Fibroblast of peridontal ligament (primary cell): Measurements from ENCODE around the gene GRIK4.

ENCODE experiments used
- DNase-seq: peaks from one replicate; pipeline ENCODE4 v3.0.0-alpha.2; 2010; ENCODE audit errors: extremely low read depth

The GRIK4 gene

DNA sequence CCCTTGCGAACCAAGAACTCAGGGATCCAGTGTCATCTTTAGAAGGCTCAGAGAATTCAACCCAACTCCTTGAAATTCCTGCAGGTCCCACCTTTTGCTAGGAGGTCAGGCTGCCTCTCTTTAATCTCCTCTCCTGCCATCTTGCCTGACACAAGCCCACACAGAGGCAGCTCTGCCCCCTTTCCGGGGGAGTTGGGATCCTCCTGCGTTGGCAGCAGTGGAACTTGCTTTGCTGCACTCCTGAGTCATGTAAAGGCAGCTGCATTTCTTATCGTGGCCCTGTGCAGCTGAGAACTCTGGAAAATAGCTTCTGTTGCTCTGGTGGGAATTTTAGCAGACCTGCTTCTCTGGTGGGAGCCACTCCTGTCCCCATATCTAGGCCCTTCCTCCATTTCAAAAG lies 370.0 kb downstream of the GRIK4 start:
- no peak for DNase-seq

DNA sequence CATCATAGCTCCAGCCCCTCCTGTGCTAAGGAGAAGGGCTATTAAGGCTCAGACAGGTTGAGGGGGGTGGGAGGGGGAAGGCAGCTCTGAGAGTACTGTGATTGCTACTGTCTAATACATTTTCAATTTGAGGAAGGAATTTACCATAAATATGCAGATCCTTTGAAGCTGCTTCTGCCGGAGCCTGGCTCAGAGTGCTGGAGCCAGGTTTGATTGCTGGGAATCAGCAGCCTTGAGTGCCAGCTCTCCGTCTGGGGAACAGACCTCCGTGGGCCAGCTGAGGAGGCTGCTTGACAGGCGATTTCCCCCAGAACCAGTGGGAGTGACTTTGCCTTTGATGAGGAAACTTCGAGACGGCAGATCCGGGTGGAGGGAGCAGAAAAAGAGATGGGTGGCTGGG lies 370.6 kb downstream of the GRIK4 start:
- DNase-seq, result no peak

DNA sequence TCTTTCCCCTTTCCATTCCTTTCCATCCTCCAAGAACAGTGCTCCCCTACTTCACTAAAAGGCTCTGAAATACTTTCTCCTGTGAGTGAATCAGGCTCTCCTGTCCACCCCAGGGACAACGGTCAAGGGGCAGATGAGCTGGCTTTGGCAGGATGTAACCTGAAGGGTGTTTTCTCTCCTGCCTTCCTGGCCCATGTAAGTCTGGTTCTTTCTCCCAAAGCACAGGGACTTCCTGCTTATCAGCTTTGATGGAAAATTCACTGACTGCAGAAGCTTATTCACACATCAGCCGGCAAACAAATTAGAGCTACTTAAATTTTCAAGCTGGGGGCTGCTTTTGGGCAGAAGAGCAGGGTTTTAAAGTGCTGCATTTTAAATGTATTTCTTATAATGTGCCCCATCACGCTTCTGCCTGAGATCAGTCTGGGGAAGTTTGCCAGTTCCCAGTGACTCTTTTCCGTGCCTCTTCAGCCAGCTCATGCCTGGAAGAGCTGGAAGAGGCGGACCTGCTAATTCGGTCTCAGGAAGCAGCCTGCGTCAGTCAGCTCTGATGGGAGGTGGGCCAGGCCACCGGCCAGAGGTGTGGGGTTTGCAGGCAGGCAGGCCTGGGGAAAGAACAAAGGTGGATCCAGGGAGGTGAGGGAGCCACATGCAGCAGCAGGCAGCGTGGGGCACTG lies 372.0 kb downstream of the GRIK4 start:
- DNase-seq, result peak; percentile 25

DNA sequence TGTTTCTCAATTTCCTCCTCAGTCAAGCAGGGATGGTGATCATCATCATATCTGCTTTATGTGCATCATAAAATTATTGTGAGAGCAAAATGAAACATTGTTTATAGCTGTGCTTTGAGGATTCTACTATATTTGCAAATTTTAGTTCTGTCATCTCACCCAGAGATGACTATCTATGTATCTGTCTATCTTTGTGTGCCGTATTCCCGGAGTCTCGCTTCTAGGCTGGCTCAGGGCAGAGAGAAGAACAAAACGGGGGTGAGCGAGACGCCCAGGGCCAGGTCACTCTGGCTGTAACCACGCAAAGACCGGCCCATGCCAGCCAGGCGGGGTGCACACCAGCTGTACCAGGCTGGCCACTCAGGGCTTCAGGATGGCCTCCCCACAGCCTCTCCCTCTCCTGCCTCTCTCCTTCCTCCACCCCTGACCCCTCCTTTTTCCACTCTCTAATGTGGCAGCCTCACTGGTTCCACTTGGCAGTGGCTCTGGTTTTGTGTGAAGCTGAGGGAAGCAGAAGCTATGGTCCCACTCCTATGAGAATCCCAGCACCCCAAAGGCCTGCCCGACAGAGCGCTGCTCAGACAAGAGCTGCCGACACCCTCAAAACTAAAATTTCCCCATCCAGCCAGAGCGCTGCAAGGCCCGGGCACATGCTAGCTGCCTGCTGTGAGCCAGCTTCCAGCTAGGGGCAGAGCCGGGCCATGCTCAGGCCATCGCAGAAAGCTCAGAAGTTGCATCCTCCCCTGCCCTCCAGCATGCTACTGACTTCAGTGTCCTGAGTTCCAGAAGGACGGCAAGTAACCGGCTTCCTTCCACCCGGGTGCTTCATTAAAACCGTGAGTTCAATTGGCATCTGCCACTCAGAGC lies 372.8 kb downstream of the GRIK4 start:
- no peak for DNase-seq

DNA sequence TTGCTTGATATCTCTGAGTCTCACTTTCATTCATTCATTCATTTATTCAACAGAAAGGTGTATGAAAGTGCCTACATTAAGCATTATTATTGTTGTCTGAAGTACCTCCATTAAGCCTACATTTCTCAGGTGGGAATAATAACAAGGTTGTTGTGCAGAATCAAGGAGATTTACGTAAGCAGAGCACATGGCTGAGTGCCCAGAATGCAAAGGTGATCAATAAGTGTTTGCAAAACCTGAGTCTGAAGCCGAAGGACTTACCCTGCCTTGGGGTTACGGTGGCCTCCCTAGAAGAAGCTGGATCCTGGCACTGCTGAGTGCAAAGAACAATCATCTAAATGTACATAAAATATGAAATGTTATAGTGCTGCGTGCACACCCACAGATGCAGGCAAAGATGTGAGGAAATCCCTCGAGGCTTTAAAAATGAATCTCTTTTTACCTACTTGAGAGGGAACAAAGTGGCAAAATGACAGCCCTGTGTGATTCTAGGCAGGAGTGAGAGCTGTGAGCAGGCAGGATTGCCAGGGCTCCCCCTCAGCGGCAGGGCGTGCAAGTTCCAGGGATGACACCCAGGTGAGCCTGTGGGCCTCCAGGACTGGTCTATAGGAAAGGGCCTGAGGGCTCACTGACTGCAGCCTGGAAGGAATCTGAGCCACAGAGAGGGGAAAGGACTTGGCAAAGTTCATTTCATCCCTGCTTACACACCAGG lies 379.2 kb downstream of the GRIK4 start:
- DNase-seq, result no peak

DNA sequence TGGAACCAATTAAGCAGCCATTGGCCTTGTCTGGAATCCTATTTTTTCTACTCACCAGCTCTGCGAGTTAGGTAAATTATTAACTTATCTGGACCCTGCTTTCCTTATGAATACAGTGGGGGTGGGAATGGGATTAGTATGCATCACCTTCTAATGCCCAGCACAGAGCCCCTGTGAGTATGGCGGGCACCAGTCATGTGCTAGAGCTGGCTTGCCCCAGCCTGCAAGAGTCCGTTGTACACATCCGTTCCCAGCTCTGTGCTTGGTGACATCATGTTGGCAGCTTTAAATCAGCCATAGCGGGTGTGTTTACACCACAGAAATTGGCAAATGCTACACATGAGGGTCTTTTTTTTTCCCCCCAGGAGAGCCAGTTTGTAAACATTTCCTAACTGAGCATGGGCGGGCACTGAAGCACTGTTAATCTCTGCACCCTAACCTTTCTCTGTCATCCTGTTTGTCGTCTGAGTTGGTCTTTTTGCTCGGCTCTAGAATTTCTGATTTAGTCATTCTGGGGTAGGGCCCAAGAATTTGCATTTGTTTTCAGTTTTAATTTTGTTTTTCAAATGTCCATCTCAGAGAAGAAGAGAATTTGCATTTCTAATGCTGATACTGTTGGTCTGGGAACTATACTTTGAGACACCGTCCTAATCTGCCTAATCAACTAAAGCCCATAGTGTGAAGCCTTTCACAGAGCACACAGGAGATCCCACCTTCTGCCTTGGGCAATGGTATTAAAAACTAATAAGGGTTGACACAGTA lies 382.1 kb downstream of the GRIK4 start:
- DNase-seq, result no peak

DNA sequence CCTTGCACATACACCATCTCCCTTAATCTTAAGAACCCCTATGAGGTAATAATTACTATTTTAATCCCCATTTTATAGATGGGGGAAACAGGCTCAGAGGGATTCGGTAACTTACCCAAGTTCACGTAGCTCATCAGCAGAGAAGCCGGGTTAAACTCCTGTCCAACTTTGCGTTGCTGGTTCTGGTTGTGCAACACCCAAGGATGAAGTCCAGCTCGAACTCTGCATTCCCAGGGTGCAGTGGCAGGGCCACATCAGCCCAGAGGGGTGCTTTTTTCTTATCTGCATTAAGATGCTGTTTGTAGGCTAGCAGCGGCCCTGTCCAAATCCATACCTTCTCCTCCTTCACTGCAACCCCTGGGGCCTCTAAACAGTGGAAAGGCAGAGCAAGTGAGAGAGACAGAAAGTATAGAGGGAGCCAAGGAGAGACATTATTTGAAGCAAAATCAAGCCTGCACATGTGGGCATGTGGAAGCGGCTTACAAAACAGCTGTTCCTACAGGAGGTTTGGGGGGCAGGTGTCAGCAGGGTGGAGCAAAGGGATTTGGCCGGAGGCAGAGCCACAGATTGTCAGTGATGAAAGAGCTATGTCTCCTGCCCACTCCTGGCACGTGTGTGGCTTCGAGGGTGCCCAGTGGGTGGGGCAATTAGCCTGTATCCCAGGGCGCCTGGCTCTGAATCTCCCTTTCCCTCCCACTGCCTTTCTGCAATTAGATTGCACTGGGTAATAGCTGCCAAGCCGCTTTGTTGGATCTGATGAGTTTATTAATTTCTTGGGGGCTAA lies 382.8 kb downstream of the GRIK4 start:
- no peak for DNase-seq

DNA sequence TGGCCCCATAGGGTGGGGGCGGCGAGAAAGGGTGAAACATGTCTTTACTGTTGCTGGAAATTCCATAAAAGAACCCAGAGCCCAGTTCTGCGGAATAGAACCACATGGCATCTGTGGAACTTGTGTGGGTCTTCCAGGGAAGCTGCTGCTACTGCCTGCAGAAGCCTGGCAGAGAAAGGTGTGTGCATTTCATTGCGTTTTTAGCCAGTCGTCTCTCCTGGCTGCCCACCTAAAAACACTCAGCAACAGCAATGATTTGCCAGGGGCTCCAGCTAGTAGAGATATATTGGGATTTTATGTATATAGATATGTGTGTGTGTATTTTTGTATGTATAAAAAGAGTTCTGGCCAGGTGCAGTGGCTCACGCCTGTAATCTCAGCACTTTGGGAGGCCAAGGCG lies 385.1 kb downstream of the GRIK4 start:
- DNase-seq, result no peak

DNA sequence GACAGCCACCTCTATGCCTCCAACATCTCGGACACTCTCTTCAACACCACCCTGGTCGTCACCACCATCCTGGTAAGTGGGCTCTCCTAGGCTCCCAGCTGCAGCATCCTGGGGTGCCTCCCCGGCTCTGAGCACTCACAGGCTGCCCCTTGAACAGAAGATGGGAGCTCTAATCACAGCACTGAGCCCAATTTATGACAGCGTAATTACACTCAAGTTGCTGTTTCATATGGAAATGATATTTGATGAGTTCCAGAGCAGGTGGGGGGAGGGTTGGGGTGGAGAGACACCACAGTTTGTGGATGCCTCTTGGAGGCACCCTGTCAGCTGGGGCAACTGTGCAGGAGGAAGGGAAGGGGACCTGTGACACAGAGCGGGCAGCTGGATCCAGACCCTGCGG lies 387.0 kb downstream of the GRIK4 start:
- no peak for DNase-seq

DNA sequence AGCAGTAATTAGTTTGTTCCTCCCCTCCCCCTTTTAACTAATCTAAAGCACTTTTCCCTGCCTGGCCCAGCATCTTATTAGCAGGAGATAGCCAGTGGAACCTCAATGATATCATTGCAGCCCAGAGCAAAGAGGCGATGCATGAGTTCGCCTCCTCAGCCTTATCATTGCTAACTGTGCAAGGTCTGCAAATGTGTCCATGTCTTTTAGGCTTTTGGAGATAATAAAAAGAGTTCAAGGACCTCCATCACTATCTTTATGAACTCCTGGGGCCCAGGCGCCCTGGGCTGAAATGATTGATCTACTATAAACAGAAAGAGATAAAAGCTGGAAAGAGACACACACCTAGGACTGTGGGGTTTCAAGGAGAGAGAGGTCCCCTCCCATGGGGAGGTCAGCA lies 388.2 kb downstream of the GRIK4 start:
- no peak for DNase-seq

DNA sequence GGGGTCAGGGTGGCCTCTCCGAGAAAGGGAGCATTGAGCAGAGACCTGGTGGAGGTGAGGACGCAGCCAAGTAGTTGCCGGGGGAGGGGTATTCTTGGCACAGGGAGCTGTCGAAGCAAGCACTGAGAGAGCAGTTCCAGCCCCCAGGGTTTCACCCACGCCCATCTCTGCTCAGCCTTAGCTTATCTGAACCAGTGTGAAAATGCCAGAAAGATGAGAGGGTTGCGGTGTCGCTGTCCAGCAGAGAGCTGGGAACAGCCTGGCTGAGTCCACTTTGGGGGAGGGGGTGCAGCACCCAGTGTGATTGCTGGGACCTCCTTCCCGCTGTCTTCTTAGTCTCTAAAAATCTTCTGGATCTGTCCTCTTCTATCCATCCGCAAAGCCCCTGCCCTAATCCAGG lies 389.1 kb downstream of the GRIK4 start:
- no peak for DNase-seq

DNA sequence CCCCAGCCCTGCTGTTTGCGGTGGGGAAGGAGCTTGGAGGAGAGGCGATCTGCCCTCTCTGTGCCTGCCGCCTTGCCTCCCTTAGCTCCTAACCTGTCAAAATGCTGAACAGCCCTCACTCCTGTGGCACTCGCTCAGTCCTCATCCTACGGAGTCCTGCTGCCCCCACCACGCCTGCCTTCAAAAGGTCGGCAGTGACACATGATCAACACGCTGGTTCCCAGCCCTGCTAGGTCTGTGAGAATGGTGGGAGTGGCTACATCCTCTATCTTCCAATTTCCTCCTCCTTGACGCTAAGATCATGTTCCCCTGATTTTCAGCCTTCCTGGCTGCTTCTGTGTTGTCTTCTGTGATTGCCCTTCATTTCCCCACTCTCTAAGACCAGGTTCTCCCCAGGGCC lies 392.1 kb downstream of the GRIK4 start:
- no peak for DNase-seq

DNA sequence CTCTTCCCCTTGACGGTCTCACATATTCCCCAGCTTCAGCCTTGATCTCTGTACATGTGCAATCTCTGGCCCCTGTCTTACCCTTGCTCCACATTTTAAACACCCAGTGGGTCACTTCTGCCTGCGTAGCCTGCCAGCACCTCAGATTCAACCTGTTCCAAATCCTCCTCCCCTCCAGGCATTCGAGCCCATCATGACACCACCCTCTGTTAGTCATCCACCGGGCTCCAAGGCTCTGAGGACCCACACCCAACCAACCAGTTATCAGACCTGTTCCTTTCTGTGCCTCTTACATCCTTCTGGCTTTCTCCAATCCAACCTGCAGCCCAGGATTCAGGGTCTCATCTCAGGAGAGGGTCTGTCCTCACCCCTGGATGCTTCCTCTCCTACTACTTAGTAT lies 392.6 kb downstream of the GRIK4 start:
- DNase-seq, result no peak

DNA sequence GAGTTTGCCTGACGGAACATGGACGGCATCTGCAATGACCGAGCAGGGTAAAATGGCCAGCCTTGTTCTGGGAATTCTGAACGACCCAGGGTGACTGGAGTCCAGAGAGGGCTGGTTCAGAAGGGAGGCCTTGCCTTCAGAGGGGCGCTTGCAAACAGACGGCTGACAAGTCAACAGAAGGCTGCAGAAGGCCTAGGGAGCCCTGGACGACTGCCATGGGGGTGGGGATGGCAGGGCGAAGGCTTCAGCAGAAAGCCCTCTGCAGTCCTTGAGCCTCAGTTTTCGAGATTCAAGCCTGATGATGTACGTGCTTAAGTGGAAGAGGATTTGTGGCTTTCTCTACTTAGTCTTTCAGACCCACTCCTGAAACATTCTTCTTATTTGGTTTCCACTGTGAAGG lies 395.2 kb downstream of the GRIK4 start:
- DNase-seq, result no peak

DNA sequence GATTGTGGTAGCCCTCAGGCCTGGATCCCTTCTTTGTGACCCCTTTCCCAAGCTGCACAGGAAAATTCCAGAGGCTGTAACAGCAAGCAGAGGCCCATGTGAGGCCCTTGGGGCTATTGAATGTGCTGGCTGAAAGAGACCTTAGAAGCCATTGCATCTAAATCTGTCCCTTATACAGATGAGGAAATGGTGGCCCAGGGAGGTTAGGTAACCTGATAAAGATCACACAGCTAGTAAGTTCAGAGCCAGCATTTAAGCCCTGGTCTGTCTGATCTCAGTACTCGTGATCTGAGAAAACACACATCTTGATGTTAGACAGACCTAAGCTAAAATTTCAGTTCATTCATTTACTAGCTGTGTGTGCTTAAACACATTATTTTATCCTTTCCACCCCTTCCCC lies 396.4 kb downstream of the GRIK4 start:
- no peak for DNase-seq

DNA sequence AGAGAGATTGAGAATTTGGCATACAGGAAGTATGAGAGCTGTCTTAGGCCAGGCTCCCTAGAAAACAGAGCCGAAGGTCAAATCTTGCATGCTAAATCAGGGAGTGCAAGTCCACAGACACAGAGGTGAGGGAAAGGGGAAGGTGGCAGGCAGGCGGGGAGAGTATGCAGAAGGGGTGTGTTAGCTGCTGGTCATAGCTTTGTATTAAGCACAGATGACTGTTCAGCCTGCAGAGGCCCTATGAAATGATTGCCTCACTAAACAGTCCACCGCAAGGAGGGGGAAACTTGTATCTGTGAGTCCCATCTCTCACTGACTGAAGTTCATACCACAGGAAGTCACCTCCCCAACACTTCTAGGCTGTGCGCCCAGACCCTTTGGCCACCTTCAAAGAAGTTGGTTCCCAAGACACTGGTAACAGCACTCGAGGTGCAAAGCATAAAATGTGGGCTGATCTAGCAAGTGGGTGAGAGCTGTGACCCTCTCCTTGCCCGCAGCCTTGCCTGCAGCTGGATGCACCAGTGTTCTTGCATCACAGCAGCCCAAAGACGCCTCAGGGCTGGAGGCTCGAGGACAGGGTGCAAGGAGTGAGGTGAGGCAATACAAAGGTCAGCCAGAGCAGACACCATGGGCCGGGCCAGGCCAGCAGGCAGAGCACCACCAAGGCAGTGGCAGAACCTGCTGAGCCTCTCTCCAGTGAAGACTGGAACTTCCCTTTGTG lies 397.1 kb downstream of the GRIK4 start:
- DNase-seq, result no peak

DNA sequence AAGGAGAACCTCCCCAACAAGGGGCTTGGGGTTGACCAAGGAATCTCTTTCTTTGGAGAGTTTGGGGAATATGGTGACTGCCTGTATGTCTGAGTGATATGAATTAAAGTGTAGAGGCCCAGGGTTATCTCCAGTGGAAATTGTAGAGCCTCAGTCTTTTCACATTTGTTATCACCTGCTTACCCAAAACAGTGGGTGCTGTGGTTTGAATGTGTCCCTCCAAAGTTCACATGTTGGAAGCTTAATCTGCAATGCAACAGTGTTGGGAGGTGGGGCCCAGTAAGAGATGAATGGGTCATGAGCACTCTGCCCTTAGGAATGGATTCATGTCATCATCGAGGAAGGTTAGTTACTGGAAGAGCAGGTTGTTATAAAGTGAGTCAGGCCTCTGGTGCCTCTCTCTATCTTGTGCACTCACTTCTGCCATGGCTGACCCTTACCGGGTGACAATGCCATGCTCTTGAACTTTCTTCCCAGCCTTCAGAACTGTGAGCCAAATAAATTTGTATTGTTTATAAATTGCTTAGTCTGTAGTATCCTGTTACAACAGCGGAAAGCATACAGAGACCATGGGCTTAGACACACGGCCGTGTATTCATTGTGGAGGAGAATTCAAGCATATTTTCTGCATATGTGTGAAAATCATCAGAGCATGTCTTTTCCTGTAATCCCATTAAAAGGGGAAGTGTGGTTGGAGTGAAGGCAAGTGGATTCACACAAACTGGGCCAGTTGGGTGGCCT lies 398.3 kb downstream of the GRIK4 start:
- DNase-seq, result no peak

DNA sequence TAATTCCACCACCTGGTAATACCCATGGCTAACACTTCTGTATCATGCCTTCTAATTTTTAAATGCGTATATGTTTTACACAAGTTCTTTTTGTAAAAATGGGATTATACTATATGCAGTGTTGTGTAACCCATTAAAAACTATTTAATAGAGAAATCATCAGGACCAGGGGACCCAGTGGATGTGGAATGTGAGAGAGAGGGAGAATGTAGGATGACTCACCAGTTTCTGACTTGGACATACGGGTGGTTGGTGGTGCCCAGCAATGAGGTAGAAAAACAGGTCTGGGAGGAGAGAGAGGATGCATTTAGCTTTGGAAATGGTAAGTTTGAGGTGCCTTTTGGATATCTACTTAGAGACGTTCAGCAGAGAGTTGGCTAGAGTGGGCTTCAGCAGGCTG lies 400.4 kb downstream of the GRIK4 start:
- DNase-seq, result no peak

DNA sequence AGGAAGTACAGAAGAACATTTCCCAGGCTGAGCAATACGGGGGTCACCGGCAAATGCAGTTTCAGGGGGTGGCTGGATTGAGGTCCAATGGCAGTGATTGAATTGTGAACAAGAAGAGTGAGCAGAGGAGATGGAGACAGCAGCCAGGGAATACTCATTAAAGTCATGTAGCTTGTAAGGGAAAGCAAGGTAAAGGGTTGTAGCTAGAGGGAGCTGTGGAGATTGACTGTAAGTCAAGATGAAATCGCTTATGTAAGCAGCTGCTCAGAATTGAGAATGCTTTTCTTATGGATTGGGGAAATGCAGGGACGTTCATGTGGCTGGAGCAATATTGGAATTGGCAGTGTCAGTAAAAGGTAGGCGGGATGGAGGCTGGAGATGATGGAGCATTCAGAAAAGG lies 401.0 kb downstream of the GRIK4 start:
- DNase-seq, result peak; percentile 56

DNA sequence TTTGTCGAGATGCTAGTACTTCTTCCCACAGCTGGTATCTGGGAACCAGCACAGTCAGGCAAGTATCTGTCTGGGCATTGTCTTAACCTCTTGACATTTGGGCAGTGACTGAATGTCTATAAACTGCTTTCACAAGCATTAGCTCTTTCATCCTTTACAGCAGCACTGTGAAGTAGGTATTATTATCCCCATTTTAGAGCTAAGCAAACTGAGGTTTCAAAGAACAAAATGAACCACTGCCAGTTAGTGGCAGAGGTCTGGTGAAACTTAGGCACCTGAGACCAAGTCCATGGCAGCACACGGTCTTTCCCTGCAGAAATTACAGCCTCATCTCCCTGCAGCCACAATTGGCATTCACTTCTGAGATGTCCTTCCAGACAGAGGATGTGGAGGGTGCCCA lies 401.4 kb downstream of the GRIK4 start:
- no peak for DNase-seq
